ENCODE measurements around the gene ARHGEF19.

Gene ARHGEF19

GRCh38 chr1:16149702-16150488 is 62.6 kb downstream of the ARHGEF19 start:
- Histone ChIP-seq H3K9me3 (ENCODE audit: control insufficient read depth, low read length) (no peaks in the 10 kb centered on the region), H3K4me1 (ENCODE audit: control insufficient read depth, insufficient read depth, low read length, poor library complexity, severe bottlenecking) (peaks cover 15% of the 10 kb centered on the region), H3K4me3 (ENCODE audit: insufficient read depth, low read depth, low read length, poor library complexity, severe bottlenecking) (no peak overlapping the region), H3K27ac (ENCODE audit: insufficient read depth, low read length, poor library complexity, severe bottlenecking) (no peak overlapping the region), H3K27me3 (replicated peaks; ENCODE audit: control insufficient read depth, insufficient read depth, low read length, poor library complexity, severe bottlenecking) (peaks cover 3% of the 10 kb centered on the region), H3K36me3 (ENCODE audit: control insufficient read depth, insufficient read depth, low read length) (no peaks in the 10 kb centered on the region)
- DNase-seq: no peak

DNA sequence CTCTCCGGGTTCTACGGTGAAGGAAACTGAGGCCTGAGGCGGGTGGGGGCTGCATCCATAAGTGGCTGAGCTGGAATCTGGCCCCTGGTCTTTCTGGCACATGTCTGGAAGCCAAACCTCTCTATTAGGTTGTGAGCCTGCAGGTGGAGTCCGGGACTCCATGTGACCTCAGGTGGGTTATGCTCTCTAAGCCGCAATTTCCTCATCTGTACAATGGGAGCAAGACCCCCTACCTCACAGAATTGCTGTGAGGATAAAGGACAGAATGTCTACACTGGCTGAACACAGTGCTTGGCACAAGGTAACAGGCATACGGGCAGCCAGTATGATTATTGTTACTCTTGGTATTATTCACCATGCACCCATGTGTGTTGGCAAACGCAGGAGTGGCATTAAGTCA is 63.3 kb downstream of the ARHGEF19 start:
- Histone ChIP-seq H3K9me3 (ENCODE audit: control insufficient read depth, low read length) (no peaks in the 10 kb centered on the region), H3K4me1 (ENCODE audit: control insufficient read depth, insufficient read depth, low read length, poor library complexity, severe bottlenecking) (peaks cover 8% of the 10 kb centered on the region), H3K36me3 (ENCODE audit: control insufficient read depth, insufficient read depth, low read length) (no peaks in the 10 kb centered on the region), H3K27me3 (replicated peaks; ENCODE audit: control insufficient read depth, insufficient read depth, low read length, poor library complexity, severe bottlenecking) (peaks cover 3% of the 10 kb centered on the region), H3K4me3 (ENCODE audit: insufficient read depth, low read depth, low read length, poor library complexity, severe bottlenecking) (no peak overlapping the region), H3K27ac (ENCODE audit: insufficient read depth, low read length, poor library complexity, severe bottlenecking) (no peak overlapping the region)
- no peak for DNase-seq

DNA sequence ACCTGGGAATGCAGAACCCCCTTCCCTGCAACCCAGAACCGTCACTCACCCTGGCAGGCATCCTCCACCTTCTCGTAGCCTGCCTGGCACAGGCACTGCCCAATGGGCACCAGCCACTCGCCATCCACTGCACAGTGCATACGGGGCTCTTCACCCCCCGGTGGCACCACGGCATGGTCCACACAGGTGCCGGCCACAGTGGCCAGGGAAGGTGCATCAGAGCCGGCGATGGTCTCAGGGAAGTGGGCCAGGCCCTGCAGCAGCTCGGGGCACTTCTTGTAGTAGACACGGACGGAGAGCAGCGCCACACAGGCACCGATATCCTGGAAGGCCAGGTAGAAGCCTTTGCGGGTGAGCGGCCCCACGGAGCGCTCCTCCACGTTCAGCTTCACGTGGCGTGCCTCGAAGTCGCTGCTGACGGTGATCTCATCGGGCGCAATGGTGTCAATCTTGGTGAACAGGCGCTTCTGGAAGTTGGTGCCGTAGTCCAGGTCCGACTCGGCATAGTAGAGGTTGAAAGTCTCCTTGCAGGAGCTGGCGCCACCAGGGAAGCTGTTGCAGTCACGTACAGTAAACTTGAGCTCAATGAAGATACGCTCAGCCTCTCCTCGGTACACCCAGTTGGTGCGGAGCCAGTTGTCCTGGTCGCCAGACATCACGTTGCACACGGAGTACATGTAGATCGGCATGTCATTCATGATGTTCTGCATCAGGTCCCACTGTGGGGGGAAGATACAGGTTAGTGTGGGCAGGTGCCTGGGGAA is 63.9 kb downstream of the ARHGEF19 start:
- H3K27me3 ChIP-seq (replicated peaks; ENCODE audit: control insufficient read depth, insufficient read depth, low read length, poor library complexity, severe bottlenecking): peaks cover 3% of the 10 kb centered on the region
- DNase-seq: no peak
- no peak overlapping the region for H3K27ac ChIP-seq (ENCODE audit: insufficient read depth, low read length, poor library complexity, severe bottlenecking)
- no peaks in the 10 kb centered on the region for H3K9me3 ChIP-seq (ENCODE audit: control insufficient read depth, low read length)
- H3K4me1 ChIP-seq (ENCODE audit: control insufficient read depth, insufficient read depth, low read length, poor library complexity, severe bottlenecking): peaks cover 4% of the 10 kb centered on the region
- H3K36me3 ChIP-seq (ENCODE audit: control insufficient read depth, insufficient read depth, low read length): no peaks in the 10 kb centered on the region
- no peak overlapping the region for H3K4me3 ChIP-seq (ENCODE audit: insufficient read depth, low read depth, low read length, poor library complexity, severe bottlenecking)
